Neutrophil (primary cell): ENCODE results near the gene RARS1.

Experiments
- H3K27ac ChIP-seq: fragments of 200-600 bp; sonication (generic); 2 replicates; pipeline ENCODE4 v1.5.1; 2016; ENCODE audit warnings: mild to moderate bottlenecking, moderate library complexity
- H3K27me3 ChIP-seq: fragments of 200-600 bp; sonication (generic); 2 replicates; pipeline ENCODE4 v1.6.0; 2016; ENCODE audit warnings: mild to moderate bottlenecking
- H3K36me3 ChIP-seq: fragments of 200-600 bp; sonication (generic); 2 replicates; pipeline ENCODE4 v1.5.1; 2017
- H3K4me1 ChIP-seq, 2 experiments: fragments of 200-600 bp in 1 of 2; sonication (generic) in 1 of 2; 1 replicate in 1 of 2; 2 replicates in 1 of 2; pipeline versions ENCODE4 v1.5.1 to v1.6.1; 2013 to 2016; ENCODE audit warnings: low read depth in 1 of 2, low read length in 1 of 2, mild to moderate bottlenecking in 1 of 2, moderate library complexity in 1 of 2; ENCODE audit not compliant: control insufficient read depth in 1 of 2, insufficient read depth in 1 of 2
- H3K4me3 ChIP-seq, 2 experiments: fragments of 200-600 bp in 1 of 2; sonication (generic) in 1 of 2; 1 replicate in 1 of 2; 2 replicates in 1 of 2; pipeline ENCODE4 v1.5.1; 2013 to 2016; ENCODE audit warnings: low read depth in 1 of 2, low read length in 1 of 2, mild to moderate bottlenecking in 1 of 2, moderate library complexity in 1 of 2
- H3K9me3 ChIP-seq: fragments of 200-600 bp; sonication (generic); 2 replicates; pipeline ENCODE4 v1.5.1; 2016
- CTCF ChIP-seq: fragments of 200-600 bp; sonication (generic); IDR thresholded peaks from 2 replicates; pipeline ENCODE4 v1.5.1; 2016; ENCODE audit warnings: antibody characterized with exemption

The RARS1 gene

GRCh38 chr5:168463081-168463480, 23.2 kb upstream of the RARS1 start:
- no peaks in the 10 kb centered on the region for H3K36me3 ChIP-seq
- no peak overlapping the region for H3K27ac ChIP-seq
- H3K9me3 ChIP-seq, result no peaks in the 10 kb centered on the region
- H3K27me3 ChIP-seq, result no peaks in the 10 kb centered on the region
- no peak for TF ChIP-seq CTCF
- no peaks in the 10 kb centered on the region for H3K4me1 ChIP-seq
- no peak overlapping the region for H3K4me3 ChIP-seq

- no peaks in the 10 kb centered on the region for H3K9me3 ChIP-seq
- no peaks in the 10 kb centered on the region for H3K27me3 ChIP-seq
- H3K4me3 ChIP-seq, result no peak overlapping the region
- no peaks in the 10 kb centered on the region for H3K36me3 ChIP-seq
- H3K4me1 ChIP-seq, result no peaks in the 10 kb centered on the region
- no peak overlapping the region for H3K27ac ChIP-seq
- TF ChIP-seq CTCF, result no peak
These were observed 22.1 kb upstream of the RARS1 start for GRCh38 chr5:168464214-168464613.

- H3K36me3 ChIP-seq, result no peaks in the 10 kb centered on the region
These were observed 21.6 kb upstream of the RARS1 start for GRCh38 chr5:168464641-168465040.

GRCh38 chr5:168467755-168468330, 18.4 kb upstream of the RARS1 start:
- H3K27ac ChIP-seq, result no peak overlapping the region
- H3K4me3 ChIP-seq, result no peak overlapping the region
- no peaks in the 10 kb centered on the region for H3K27me3 ChIP-seq
- TF ChIP-seq CTCF, result no peak
- no peaks in the 10 kb centered on the region for H3K36me3 ChIP-seq
- no peaks in the 10 kb centered on the region for H3K9me3 ChIP-seq
- H3K4me1 ChIP-seq, result no peaks in the 10 kb centered on the region

More at GRCh38 chr5:168464641-168465040, 21.6 kb upstream of the RARS1 start:
- H3K4me1 ChIP-seq, result no peaks in the 10 kb centered on the region
- H3K27me3 ChIP-seq, result no peaks in the 10 kb centered on the region
- no peak overlapping the region for H3K4me3 ChIP-seq
- no peak for TF ChIP-seq CTCF
- no peaks in the 10 kb centered on the region for H3K9me3 ChIP-seq
- H3K27ac ChIP-seq, result no peak overlapping the region

- no peaks in the 10 kb centered on the region for H3K36me3 ChIP-seq
- H3K4me3 ChIP-seq, result no peak overlapping the region
- no peak for TF ChIP-seq CTCF
- no peaks in the 10 kb centered on the region for H3K4me1 ChIP-seq
- H3K27ac ChIP-seq, result no peak overlapping the region
- H3K9me3 ChIP-seq, result no peaks in the 10 kb centered on the region
- no peaks in the 10 kb centered on the region for H3K27me3 ChIP-seq
These were observed 17.4 kb upstream of the RARS1 start for GRCh38 chr5:168468836-168469235.

- Histone ChIP-seq H3K27me3 (no peaks in the 10 kb centered on the region), H3K27ac (no peak overlapping the region), H3K4me1 (no peaks in the 10 kb centered on the region), H3K9me3 (no peaks in the 10 kb centered on the region), H3K36me3 (no peaks in the 10 kb centered on the region), H3K4me3 (no peak overlapping the region)
- TF ChIP-seq CTCF, result no peak
These were observed 16.5 kb upstream of the RARS1 start for GRCh38 chr5:168469816-168470215.
